Measurements from ENCODE around the gene WHAMM.
"Not testable (repeated sequence)": the region's sequence is repeated elsewhere in the genome, so short reads cannot be mapped to it uniquely, and the experiment has no call there.

Gene WHAMM

GRCh38 chr15:82858932-82859331 is 49.5 kb downstream of the WHAMM start:
- H3K23ac ChIP-seq (ENCODE audit: low read length in 2 of 2): no peak overlapping the region
- H2BK12ac ChIP-seq (ENCODE audit: low read length in 2 of 2): no peak overlapping the region
- WGBS: 97% methylated on average over 11 of the region's 11 CpGs
- no peak overlapping the region for H4K8ac ChIP-seq (ENCODE audit: low read length)
- no peak for DNase-seq
- H3K36me3 ChIP-seq (ENCODE audit: control insufficient read depth in 1 of 2, insufficient read depth in 2 of 2, low read depth in 1 of 2, low read length in 2 of 2): peaks cover 0 to 5% of the 10 kb centered on the region in 2 experiments
- no peaks in the 10 kb centered on the region for H3K79me1 ChIP-seq (replicated peaks; ENCODE audit: low read length, poor library complexity, severe bottlenecking)
- H3K4me2 ChIP-seq (ENCODE audit: low read length, poor library complexity, severe bottlenecking): no peak overlapping the region
- H3K4me3 ChIP-seq (ENCODE audit: insufficient read depth in 1 of 2, low read depth in 1 of 2, low read length in 2 of 2): no peak overlapping the region
- H3K27ac ChIP-seq (ENCODE audit: low read length, poor library complexity, severe bottlenecking): no peak overlapping the region
- no peak overlapping the region for H2BK15ac ChIP-seq (ENCODE audit: low read depth, poor library complexity, severe bottlenecking)
- no peak overlapping the region for H3K4ac ChIP-seq (ENCODE audit: low read depth in 1 of 2, low read length in 2 of 2)
- H3K14ac ChIP-seq (ENCODE audit: low read length in 2 of 2): no peak overlapping the region
- no peaks in the 10 kb centered on the region for H3K9me3 ChIP-seq (ENCODE audit: control insufficient read depth, low read length)
- H4K91ac ChIP-seq (ENCODE audit: low read length): no peak overlapping the region
- H3K27me3 ChIP-seq (ENCODE audit: control insufficient read depth in 1 of 2, insufficient read depth in 1 of 2, low read length in 2 of 2): no peaks in the 10 kb centered on the region
- peaks cover 4% of the 10 kb centered on the region for H3K4me1 ChIP-seq (ENCODE audit: control insufficient read depth, insufficient read depth, low read depth, low read length)
- H2AK5ac ChIP-seq (ENCODE audit: low read length, severe bottlenecking): no peak overlapping the region
- no peak overlapping the region for H3K18ac ChIP-seq (ENCODE audit: low read depth in 1 of 2, low read length in 2 of 2)
- H2BK5ac ChIP-seq (ENCODE audit: low read depth, low read length, poor library complexity, severe bottlenecking): no peak overlapping the region
- H3K9ac ChIP-seq (ENCODE audit: low read length): no peak overlapping the region
- no peak overlapping the region for H2BK120ac ChIP-seq (ENCODE audit: low read depth, low read length)
- H2AFZ ChIP-seq (ENCODE audit: low read depth, low read length): no peak overlapping the region

- H3K23ac ChIP-seq (ENCODE audit: low read length in 2 of 2): no peak overlapping the region
- H3K4me1 ChIP-seq (ENCODE audit: control insufficient read depth, insufficient read depth, low read depth, low read length): no peaks in the 10 kb centered on the region
- H2BK12ac ChIP-seq (ENCODE audit: low read length in 2 of 2): no peak overlapping the region
- H2BK5ac ChIP-seq (ENCODE audit: low read depth, low read length, poor library complexity, severe bottlenecking): no peak overlapping the region
- H3K79me1 ChIP-seq (replicated peaks; ENCODE audit: low read length, poor library complexity, severe bottlenecking): no peaks in the 10 kb centered on the region
- no peak overlapping the region for H4K8ac ChIP-seq (ENCODE audit: low read length)
- 83% methylated on average over 6 of the region's 6 CpGs for WGBS
- DNase-seq: no peak
- no peak overlapping the region for H2BK120ac ChIP-seq (ENCODE audit: low read depth, low read length)
- H3K9ac ChIP-seq (ENCODE audit: low read length): no peak overlapping the region
- H3K36me3 ChIP-seq (ENCODE audit: control insufficient read depth in 1 of 2, insufficient read depth in 2 of 2, low read depth in 1 of 2, low read length in 2 of 2): no peaks in the 10 kb centered on the region
- H3K14ac ChIP-seq (ENCODE audit: low read length in 2 of 2): no peak overlapping the region
- no peaks in the 10 kb centered on the region for H3K27me3 ChIP-seq (ENCODE audit: control insufficient read depth in 1 of 2, insufficient read depth in 1 of 2, low read length in 2 of 2)
- no peak overlapping the region for H2AFZ ChIP-seq (ENCODE audit: low read depth, low read length)
- H2BK15ac ChIP-seq (ENCODE audit: low read depth, poor library complexity, severe bottlenecking): no peak overlapping the region
- H3K4me2 ChIP-seq (ENCODE audit: low read length, poor library complexity, severe bottlenecking): no peak overlapping the region
- H3K4me3 ChIP-seq (ENCODE audit: insufficient read depth in 1 of 2, low read depth in 1 of 2, low read length in 2 of 2): no peak overlapping the region
- H3K4ac ChIP-seq (ENCODE audit: low read depth in 1 of 2, low read length in 2 of 2): no peak overlapping the region
- H4K91ac ChIP-seq (ENCODE audit: low read length): no peak overlapping the region
- H3K9me3 ChIP-seq (ENCODE audit: control insufficient read depth, low read length): no peaks in the 10 kb centered on the region
- H3K18ac ChIP-seq (ENCODE audit: low read depth in 1 of 2, low read length in 2 of 2): no peak overlapping the region
- H2AK5ac ChIP-seq (ENCODE audit: low read length, severe bottlenecking): no peak overlapping the region
- H3K27ac ChIP-seq (ENCODE audit: low read length, poor library complexity, severe bottlenecking): no peak overlapping the region
Measured at GRCh38 chr15:82862886-82863285, 53.5 kb downstream of the WHAMM start.

- Histone ChIP-seq H3K4me1 (ENCODE audit: control insufficient read depth, insufficient read depth, low read depth, low read length) (no peaks in the 10 kb centered on the region), H2BK5ac (ENCODE audit: low read depth, low read length, poor library complexity, severe bottlenecking) (no peak overlapping the region), H3K4ac (ENCODE audit: low read depth in 1 of 2, low read length in 2 of 2) (no peak overlapping the region), H3K4me2 (ENCODE audit: low read length, poor library complexity, severe bottlenecking) (no peak overlapping the region), H2AK5ac (ENCODE audit: low read length, severe bottlenecking) (no peak overlapping the region), H3K23ac (ENCODE audit: low read length in 2 of 2) (no peak overlapping the region), H3K36me3 (ENCODE audit: control insufficient read depth in 1 of 2, insufficient read depth in 2 of 2, low read depth in 1 of 2, low read length in 2 of 2) (no peaks in the 10 kb centered on the region), H2BK12ac (ENCODE audit: low read length in 2 of 2) (no peak overlapping the region), H3K9me3 (ENCODE audit: control insufficient read depth, low read length) (no peaks in the 10 kb centered on the region), H2AFZ (ENCODE audit: low read depth, low read length) (no peak overlapping the region), H3K9ac (ENCODE audit: low read length) (no peak overlapping the region), H3K79me1 (replicated peaks; ENCODE audit: low read length, poor library complexity, severe bottlenecking) (no peaks in the 10 kb centered on the region), H3K14ac (ENCODE audit: low read length in 2 of 2) (no peak overlapping the region), H2BK15ac (ENCODE audit: low read depth, poor library complexity, severe bottlenecking) (no peak overlapping the region), H3K27me3 (ENCODE audit: control insufficient read depth in 1 of 2, insufficient read depth in 1 of 2, low read length in 2 of 2) (no peaks in the 10 kb centered on the region), H2BK120ac (ENCODE audit: low read depth, low read length) (no peak overlapping the region), H3K18ac (ENCODE audit: low read depth in 1 of 2, low read length in 2 of 2) (no peak overlapping the region), H4K8ac (ENCODE audit: low read length) (no peak overlapping the region), H3K4me3 (ENCODE audit: insufficient read depth in 1 of 2, low read depth in 1 of 2, low read length in 2 of 2) (no peak overlapping the region), H4K91ac (ENCODE audit: low read length) (no peak overlapping the region), H3K27ac (ENCODE audit: low read length, poor library complexity, severe bottlenecking) (no peak overlapping the region)
- 79% methylated on average over 2 of the region's 2 CpGs for WGBS
- no peak for DNase-seq
Measured at GRCh38 chr15:82864967-82865366, 55.5 kb downstream of the WHAMM start.

GRCh38 chr15:82865581-82865980 is 56.2 kb downstream of the WHAMM start:
- H3K4me3 ChIP-seq (ENCODE audit: insufficient read depth in 1 of 2, low read depth in 1 of 2, low read length in 2 of 2); H3K14ac ChIP-seq (ENCODE audit: low read length in 2 of 2); H2BK12ac ChIP-seq (ENCODE audit: low read length in 2 of 2); H3K27ac ChIP-seq (ENCODE audit: low read length, poor library complexity, severe bottlenecking); H3K4ac ChIP-seq (ENCODE audit: low read depth in 1 of 2, low read length in 2 of 2); H2BK5ac ChIP-seq (ENCODE audit: low read depth, low read length, poor library complexity, severe bottlenecking); H4K91ac ChIP-seq (ENCODE audit: low read length); H2AK5ac ChIP-seq (ENCODE audit: low read length, severe bottlenecking); H3K9me3 ChIP-seq (ENCODE audit: control insufficient read depth, low read length); H2AFZ ChIP-seq (ENCODE audit: low read depth, low read length); H3K36me3 ChIP-seq (ENCODE audit: control insufficient read depth in 1 of 2, insufficient read depth in 2 of 2, low read depth in 1 of 2, low read length in 2 of 2); H3K23ac ChIP-seq (ENCODE audit: low read length in 2 of 2); H2BK15ac ChIP-seq (ENCODE audit: low read depth, poor library complexity, severe bottlenecking); H3K9ac ChIP-seq (ENCODE audit: low read length); H3K79me1 ChIP-seq (replicated peaks; ENCODE audit: low read length, poor library complexity, severe bottlenecking); H2BK120ac ChIP-seq (ENCODE audit: low read depth, low read length); H3K27me3 ChIP-seq (ENCODE audit: control insufficient read depth in 1 of 2, insufficient read depth in 1 of 2, low read length in 2 of 2); DNase-seq; H3K4me1 ChIP-seq (ENCODE audit: control insufficient read depth, insufficient read depth, low read depth, low read length); H3K4me2 ChIP-seq (ENCODE audit: low read length, poor library complexity, severe bottlenecking); H3K18ac ChIP-seq (ENCODE audit: low read depth in 1 of 2, low read length in 2 of 2); H4K8ac ChIP-seq (ENCODE audit: low read length): not testable (repeated sequence)
- 69% methylated on average over 4 of the region's 4 CpGs for WGBS

Data from mesenchymal stem cell (in vitro differentiated cells and primary cell).